GM12872 (cell line): Measurements from ENCODE around the gene FOXO1.

Source experiments
- CTCF ChIP-seq: IDR thresholded peaks from 3 replicates; pipeline ENCODE4 v1.5.1; 2011; ENCODE audit warnings: low read depth, mild to moderate bottlenecking, low read length, moderate library complexity; ENCODE audit not compliant: insufficient read depth

Gene FOXO1

GRCh38 chr13:40599747-40600146 is 66.7 kb downstream of the FOXO1 start:
- TF ChIP-seq CTCF = no peak

GRCh38 chr13:40599124-40599523 is 67.3 kb downstream of the FOXO1 start:
- no peak for TF ChIP-seq CTCF

GRCh38 chr13:40598569-40598968 is 67.9 kb downstream of the FOXO1 start:
- no peak for TF ChIP-seq CTCF

- no peak for TF ChIP-seq CTCF
Observed at GRCh38 chr13:40597735-40598365, 68.6 kb downstream of the FOXO1 start.

- TF ChIP-seq CTCF = no peak
Observed at GRCh38 chr13:40596484-40596883, 70.0 kb downstream of the FOXO1 start.

- no peak for TF ChIP-seq CTCF
Observed at GRCh38 chr13:40595693-40596092, 70.7 kb downstream of the FOXO1 start.

GRCh38 chr13:40592035-40592434 is 74.4 kb downstream of the FOXO1 start:
- no peak for TF ChIP-seq CTCF
